ENCODE measurements around the gene AQP9. TPM values are rescaled to one million over a fixed set of nuclear protein-coding genes. Genes with fewer than 3 reads are reported as not detected.

Gene AQP9, protein sequence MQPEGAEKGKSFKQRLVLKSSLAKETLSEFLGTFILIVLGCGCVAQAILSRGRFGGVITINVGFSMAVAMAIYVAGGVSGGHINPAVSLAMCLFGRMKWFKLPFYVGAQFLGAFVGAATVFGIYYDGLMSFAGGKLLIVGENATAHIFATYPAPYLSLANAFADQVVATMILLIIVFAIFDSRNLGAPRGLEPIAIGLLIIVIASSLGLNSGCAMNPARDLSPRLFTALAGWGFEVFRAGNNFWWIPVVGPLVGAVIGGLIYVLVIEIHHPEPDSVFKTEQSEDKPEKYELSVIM
- total RNA-seq: 60.3 TPM
- long read RNA-seq, transcript AQP9-203 (6 exons, 1,334 nt): minor isoform, 7 of 46 reads
- long read RNA-seq, transcript AQP9-201 (6 exons, 3,034 nt): major isoform, 25 of 46 reads
- long read RNA-seq, partial matches to known transcripts: 9 of 46 reads
- long read RNA-seq, other reads (novel, unspliced or antisense): 5 of 46 reads

DNA sequence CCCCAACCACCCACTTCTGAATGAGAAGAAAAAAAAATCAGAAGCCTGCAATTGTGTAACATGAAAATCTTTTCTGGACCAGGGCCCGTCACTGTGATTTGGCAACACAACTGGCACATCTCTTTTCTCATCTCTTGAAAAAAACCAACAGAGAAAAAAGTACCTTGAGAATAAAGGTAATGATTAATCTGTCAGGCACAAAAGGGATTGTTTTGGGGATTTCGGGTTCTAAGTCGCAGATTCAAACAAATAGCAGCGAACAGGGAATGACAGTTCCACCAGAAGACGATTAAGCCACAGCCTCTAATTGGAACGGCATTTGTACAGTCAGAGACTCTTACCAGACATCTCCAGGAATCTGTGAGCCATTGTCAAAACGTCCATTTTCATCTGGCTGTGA, at the start of gene AQP9:
TSS of gene AQP9 (plus strand) at position 276 of the 400 bp plus-strand sequence. CDS start 185 bp downstream, outside the sequence.
- peaks cover 7% of the 10 kb centered on the region for H3K27me3 ChIP-seq (ENCODE audit: low read depth)
- H3K36me3 ChIP-seq: no peaks in the 10 kb centered on the region
- TF ChIP-seq, protein P1, sequence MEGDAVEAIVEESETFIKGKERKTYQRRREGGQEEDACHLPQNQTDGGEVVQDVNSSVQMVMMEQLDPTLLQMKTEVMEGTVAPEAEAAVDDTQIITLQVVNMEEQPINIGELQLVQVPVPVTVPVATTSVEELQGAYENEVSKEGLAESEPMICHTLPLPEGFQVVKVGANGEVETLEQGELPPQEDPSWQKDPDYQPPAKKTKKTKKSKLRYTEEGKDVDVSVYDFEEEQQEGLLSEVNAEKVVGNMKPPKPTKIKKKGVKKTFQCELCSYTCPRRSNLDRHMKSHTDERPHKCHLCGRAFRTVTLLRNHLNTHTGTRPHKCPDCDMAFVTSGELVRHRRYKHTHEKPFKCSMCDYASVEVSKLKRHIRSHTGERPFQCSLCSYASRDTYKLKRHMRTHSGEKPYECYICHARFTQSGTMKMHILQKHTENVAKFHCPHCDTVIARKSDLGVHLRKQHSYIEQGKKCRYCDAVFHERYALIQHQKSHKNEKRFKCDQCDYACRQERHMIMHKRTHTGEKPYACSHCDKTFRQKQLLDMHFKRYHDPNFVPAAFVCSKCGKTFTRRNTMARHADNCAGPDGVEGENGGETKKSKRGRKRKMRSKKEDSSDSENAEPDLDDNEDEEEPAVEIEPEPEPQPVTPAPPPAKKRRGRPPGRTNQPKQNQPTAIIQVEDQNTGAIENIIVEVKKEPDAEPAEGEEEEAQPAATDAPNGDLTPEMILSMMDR (IDR thresholded peaks at IDR 0.05): no peak
- DNase-seq (no peak), ATAC-seq (no peak)
- peak within 1 kb of the TSS; percentile 40 for H3K4me3 ChIP-seq
- H3K27ac ChIP-seq: peak within 1 kb of the TSS; percentile 54
- intact Hi-C loops (cut with DNase I): no loop called here
- no peaks in the 10 kb centered on the region for H3K9me3 ChIP-seq
- peaks cover 6% of the 10 kb centered on the region for H3K4me1 ChIP-seq

DNA sequence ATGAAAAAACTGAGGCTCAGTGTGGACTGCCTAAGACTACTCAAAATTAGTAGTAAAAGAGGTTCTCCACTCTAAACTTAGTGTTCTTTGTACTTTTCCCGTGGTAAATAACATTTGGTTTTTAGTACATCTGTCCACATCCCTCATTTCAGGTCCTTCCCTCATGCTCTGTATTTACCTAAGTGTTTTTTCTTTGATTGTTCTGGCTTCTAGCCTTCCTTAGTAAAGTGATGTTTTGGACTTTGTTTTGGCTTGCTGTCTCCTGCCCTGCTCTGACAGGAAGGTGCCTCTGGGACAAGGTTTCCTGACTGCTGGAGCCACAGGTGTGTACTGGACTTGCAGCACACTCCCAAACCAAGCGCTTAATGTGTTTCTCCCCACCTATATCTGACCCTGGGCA, 42.8 kb upstream of the AQP9 start:
- ATAC-seq: no peak

DNA sequence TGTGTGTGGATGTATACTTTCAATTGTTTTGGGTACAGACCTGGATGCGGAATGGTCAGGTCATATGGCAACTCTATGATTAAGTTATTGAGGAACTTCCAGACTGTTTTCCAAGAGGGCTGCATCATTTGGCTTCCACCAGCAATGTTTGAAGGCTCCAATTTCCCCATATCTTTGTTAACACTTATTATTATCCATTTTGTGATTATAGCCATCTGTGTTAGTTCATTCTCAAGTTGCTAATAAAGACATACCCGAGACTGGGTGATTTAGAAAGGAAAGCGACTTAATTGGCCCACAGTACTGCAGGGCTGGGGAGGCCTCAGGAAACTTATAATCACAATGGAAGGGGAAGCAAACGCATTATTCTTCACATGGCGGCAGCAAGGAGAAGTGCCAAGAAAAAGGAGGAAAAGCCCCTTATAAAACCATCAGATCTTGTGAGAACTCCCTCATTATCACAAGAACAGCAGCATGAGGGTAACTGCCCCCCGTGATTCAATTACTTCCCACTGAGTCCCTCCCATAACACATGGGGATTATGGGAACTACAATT, 41.6 kb upstream of the AQP9 start:
- Histone ChIP-seq H3K4me1 (no peaks in the 10 kb centered on the region), H3K36me3 (no peaks in the 10 kb centered on the region), H3K4me3 (no peak overlapping the region), H3K9me3 (no peaks in the 10 kb centered on the region), H3K27me3 (ENCODE audit: low read depth) (no peaks in the 10 kb centered on the region), H3K27ac (no peak overlapping the region)
- TF ChIP-seq, protein P1 (IDR thresholded peaks at IDR 0.05): no peak
- intact Hi-C loops (cut with DNase I): no loop called here
- DNase-seq (no peak), ATAC-seq (no peak)

More for the DNA sequence above, 42.8 kb upstream of the AQP9 start:
- intact Hi-C loops (cut with DNase I): no loop called here
- H3K27me3 ChIP-seq (ENCODE audit: low read depth): no peaks in the 10 kb centered on the region
- no peak overlapping the region for H3K4me3 ChIP-seq
- no peaks in the 10 kb centered on the region for H3K4me1 ChIP-seq
- no peaks in the 10 kb centered on the region for H3K9me3 ChIP-seq
- no peak overlapping the region for H3K27ac ChIP-seq
- no peak for DNase-seq
- TF ChIP-seq, protein P1 (IDR thresholded peaks at IDR 0.05): no peak
- H3K36me3 ChIP-seq: no peaks in the 10 kb centered on the region

DNA sequence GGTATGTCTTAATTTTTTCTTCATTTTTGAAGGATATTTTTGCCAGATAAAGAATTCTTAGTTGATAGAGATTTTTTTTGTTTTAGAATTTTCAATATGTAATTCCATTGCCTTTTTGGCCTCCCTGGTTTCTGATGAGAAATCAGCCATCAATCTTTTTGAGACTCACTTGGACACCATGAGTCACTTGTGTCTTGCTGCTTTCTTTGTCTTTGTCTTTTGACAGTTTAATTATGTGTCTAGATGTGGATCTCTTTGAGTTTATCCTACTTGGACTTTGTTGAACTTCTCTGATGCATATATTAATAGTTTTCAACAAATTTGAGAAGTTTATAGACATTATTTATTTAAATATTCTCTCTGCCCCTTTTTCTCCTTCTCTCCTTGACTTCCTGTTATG, 34.7 kb upstream of the AQP9 start:
- no peak overlapping the region for H3K4me3 ChIP-seq
- ATAC-seq: no peak
- no peaks in the 10 kb centered on the region for H3K4me1 ChIP-seq
- no peaks in the 10 kb centered on the region for H3K36me3 ChIP-seq
- no peak overlapping the region for H3K27ac ChIP-seq
- DNase-seq: no peak
- no peaks in the 10 kb centered on the region for H3K9me3 ChIP-seq
- intact Hi-C loops (cut with DNase I): no loop called here
- no peaks in the 10 kb centered on the region for H3K27me3 ChIP-seq (ENCODE audit: low read depth)
- TF ChIP-seq, protein P1 (IDR thresholded peaks at IDR 0.05): no peak

DNA sequence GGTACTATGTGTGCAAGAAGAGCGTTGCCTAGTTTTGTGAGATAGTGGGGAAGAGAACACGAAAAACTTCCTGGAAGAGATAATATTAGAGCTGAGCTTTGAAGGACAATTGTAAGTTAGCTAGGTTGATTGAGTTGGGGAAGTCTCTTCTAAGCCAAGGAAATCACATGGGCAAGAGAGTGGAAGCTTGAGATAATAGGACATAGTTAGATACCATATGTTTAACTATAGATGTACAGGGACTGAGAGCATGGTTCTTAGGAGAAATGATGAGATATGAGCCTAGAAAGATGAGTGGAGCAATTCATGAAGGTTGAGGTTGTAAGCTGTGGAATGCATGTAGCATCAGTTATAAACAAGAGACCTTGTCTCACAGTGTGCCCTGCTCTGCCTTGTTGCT, 30.1 kb upstream of the AQP9 start:
- ATAC-seq: no peak
- no peaks in the 10 kb centered on the region for H3K4me1 ChIP-seq
- TF ChIP-seq, protein P1 (IDR thresholded peaks at IDR 0.05): no peak
- no peaks in the 10 kb centered on the region for H3K9me3 ChIP-seq
- no peak for DNase-seq
- no peak overlapping the region for H3K27ac ChIP-seq
- intact Hi-C loops (cut with DNase I): no loop called here
- no peak overlapping the region for H3K4me3 ChIP-seq
- no peaks in the 10 kb centered on the region for H3K36me3 ChIP-seq
- H3K27me3 ChIP-seq (ENCODE audit: low read depth): peaks cover 9% of the 10 kb centered on the region
